Measurements from ENCODE around the gene LRRC28.

Gene LRRC28

DNA sequence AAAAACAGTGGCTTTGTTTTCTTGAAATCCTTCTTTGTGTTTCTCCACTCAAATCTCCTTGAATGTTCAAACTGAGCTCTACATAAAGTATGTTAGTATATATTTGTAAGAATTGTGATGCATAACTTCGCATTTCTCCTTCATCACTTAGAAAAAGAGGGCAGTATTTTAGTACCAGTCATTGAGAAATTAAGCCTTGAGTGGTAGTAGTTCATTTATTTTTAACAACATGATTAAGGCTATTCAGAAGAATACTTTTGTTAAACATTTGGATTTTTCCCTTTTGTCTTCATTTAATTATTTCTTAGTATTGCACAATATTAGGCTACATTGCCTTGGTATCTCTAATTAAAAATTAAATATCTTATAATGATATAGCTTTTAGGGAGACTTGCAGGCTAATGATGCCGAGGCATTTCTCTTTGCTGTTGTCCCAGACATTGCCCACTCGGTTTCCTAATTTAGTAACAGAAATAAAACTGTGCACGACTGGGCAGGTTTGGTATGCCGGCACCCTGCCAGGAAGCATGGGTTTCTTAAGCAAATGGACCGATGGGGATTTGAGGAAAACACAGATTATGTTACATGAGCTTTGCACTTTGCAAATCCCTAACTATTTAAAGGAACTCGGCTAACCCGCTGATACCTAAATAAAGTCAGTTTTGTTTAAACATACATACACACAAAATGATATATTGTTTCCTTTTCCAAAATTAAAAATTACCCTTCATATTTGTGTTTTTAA, 54.7 kb downstream of the LRRC28 start:
- DNase-seq (ENCODE audit: low read depth) = no peak

- DNase-seq (ENCODE audit: low read depth) = no peak
These were observed 55.5 kb downstream of the LRRC28 start for GRCh38 chr15:99306694-99307338.

DNA sequence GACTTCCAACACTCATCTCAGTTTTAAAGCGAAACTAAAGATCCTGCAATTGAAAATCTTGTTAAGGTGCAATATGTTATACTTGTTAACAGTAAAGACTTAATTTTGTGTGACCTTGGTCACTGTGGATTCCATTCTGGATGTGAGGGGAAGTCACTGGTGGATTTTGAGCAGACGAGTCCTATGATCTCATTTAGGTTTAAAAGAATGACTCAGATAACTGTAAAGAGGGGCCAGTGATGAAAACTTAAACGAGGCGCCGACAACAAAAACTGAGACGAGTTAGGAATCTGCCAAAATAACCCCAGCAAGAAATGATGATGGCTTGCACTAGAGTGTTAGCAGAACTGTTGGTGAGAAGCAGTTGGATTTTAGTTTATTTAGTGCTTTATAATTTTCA, 56.5 kb downstream of the LRRC28 start:
- no peak for DNase-seq (ENCODE audit: low read depth)

- DNase-seq (ENCODE audit: low read depth) = no peak
These were observed 59.5 kb downstream of the LRRC28 start for GRCh38 chr15:99310745-99311144.

- DNase-seq (ENCODE audit: low read depth) = no peak
These were observed 60.9 kb downstream of the LRRC28 start for GRCh38 chr15:99312228-99312627.

GRCh38 chr15:99312794-99313193, 61.5 kb downstream of the LRRC28 start:
- DNase-seq (ENCODE audit: low read depth) = no peak

GRCh38 chr15:99315636-99316035, 64.4 kb downstream of the LRRC28 start:
- no peak for DNase-seq (ENCODE audit: low read depth)

- no peak for DNase-seq (ENCODE audit: low read depth)
These were observed 69.3 kb downstream of the LRRC28 start for GRCh38 chr15:99320374-99321215.

DNA sequence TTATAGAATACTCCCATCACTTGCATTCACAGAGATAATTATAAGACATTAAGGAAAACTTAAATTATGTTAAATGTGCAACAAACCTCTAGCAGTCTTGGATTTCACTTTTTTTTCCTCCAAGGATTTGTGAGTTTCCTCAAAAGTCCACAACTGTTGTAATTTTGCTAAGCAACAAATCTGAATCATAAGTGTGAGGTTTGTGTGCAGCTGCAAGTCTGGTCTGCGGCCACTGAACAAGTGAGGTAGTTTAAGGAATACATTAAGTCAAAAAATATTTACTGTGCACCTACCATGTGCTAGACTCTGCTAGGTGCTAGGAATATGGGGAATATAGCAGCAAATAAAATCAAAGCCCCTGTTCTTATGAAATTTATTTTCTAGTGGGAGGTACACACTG, 70.2 kb downstream of the LRRC28 start:
- no peak for DNase-seq (ENCODE audit: low read depth)

- DNase-seq (ENCODE audit: low read depth) = no peak
These were observed 71.5 kb downstream of the LRRC28 start for GRCh38 chr15:99322643-99323405.

DNA sequence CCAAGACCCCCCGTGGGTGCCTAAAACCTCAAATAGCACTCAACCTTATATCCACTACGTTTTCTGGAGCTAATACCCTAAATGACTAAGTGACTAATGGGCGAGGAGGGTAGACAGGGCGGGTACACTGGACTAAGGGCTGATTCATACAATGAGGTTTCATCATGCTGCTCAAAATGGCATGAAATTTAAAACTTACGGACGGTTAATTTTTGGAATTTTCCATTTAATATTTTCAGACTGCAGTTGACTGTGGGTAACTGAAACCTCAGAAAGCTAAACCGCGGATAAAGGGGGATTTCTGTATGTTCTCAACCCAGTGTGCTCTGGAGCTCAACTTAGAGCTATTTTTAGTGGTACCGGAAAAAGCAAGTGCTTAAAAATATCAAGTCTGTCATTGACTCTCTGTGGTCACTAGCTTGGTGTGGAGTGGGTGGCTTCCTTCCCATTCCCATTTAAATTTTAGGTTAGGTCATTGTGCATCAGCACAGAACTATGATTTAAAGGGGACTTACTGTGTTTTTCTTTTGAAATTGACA, 72.9 kb downstream of the LRRC28 start:
- peak; percentile 73 for DNase-seq (ENCODE audit: low read depth)

- no peak for DNase-seq (ENCODE audit: low read depth)
These were observed 73.4 kb downstream of the LRRC28 start for GRCh38 chr15:99324700-99325099.

- DNase-seq (ENCODE audit: low read depth) = no peak
These were observed 75.0 kb downstream of the LRRC28 start for GRCh38 chr15:99326235-99326634.

DNA sequence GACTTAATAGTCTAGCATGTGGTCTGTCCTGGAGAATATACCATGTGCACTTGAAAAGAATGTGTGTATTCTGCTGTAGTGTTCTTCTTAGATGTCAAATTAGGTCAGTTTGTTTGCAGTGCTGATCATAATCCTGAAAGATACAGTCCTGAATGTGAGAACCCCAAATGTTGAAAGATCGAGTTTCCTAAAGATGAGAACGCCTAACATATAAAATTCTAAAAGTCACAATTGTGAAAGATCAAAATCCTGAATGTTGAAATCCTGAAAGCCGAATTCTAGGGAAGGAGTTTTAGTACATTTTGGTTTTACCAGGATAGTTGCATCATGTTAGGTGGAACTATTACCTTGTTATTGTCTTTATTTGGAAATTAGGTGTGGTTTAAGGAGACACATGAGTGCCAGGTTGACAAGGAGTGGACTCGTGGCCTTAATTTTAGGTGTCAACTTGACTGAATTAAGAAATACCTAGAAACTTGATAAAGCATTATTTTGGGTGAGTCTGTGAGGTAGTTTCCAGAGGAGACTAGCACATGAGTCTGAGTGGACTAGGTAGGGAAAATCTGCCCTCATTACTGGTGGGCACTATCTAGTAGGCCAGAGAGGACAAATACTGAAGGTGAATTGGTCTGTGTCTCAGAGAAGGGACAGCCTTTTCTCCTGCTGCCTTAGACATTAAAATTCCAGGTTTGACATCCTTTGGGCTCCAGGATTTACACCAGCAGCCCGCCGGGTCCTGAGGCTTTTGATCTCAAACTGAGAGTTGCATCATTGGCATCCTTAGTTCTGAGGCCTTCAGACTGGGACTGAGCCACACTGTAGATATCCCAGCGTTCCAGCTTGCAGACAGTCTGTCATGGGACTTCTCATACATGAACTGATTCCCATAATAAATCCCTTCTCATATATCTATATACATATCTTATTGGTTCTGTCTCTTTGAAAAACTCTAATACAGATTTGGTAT, 77.1 kb downstream of the LRRC28 start:
- no peak for DNase-seq (ENCODE audit: low read depth)

DNA sequence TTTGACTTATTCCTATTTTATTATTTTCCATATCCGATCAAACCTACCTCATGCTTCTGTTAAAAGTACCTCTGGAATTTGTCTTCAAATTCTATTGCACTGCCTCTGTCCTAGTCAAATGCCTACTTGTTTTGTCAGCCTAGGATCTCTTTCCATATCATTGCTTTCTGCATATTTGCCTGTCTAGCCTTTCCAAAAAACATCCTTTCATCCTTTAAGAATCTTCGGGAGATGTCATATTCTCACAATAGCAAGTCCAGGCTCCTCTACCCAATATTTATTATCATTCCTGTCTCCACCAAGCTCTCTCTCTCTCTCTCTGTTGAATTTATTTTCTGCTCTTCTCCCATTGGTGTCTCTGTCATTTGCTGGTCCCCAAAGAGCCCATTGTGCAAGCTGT, 80.1 kb downstream of the LRRC28 start:
- no peak for DNase-seq (ENCODE audit: low read depth)

GRCh38 chr15:99333413-99333812, 82.1 kb downstream of the LRRC28 start:
- no peak for DNase-seq (ENCODE audit: low read depth)

DNA sequence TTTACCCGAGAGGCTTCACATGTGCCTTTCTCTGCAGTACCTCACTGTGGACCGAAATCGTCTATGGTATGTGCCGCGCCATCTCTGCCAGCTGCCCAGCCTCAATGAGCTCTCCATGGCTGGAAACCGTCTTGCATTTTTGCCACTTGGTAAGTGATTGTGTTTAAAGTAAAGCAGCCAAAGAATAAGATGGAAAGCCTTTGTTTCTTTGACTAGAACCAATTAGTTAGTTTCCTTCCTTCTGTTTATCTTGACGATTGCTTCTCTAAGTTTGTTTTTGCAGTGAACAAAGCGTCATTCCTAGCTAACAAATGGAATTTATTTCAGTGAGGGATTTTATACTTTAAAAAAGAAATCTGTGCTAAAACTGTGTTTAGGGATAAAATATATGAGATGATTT, 82.7 kb downstream of the LRRC28 start:
- no peak for DNase-seq (ENCODE audit: low read depth)

GRCh38 chr15:99335508-99335907, 84.2 kb downstream of the LRRC28 start:
- no peak for DNase-seq (ENCODE audit: low read depth)

- DNase-seq (ENCODE audit: low read depth) = no peak
These were observed 85.5 kb downstream of the LRRC28 start for GRCh38 chr15:99336794-99337193.

DNA sequence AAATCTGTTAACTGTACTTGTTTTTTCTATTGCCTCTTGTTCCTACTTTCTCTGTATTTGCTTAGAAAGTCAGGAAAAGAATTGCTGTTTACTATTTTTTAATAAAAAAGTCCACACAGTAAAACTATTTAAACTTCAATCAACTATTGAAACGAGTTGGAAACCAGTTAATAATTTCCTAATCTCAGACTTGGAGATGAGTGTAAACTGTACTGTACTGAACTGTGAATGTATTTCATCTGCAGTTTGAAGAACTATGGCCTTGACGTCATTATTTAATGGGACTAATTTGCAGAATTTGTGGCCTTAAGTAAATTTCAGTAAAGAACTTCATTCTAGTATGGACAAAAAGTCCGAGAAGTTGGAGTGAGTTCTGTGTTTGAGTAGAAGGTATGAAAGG, 89.1 kb downstream of the LRRC28 start:
- DNase-seq (ENCODE audit: low read depth) = no peak

GRCh38 chr15:99341786-99342185, 90.5 kb downstream of the LRRC28 start:
- no peak for DNase-seq (ENCODE audit: low read depth)

Data from HS-5 (cell line).